HG02938 (cell line): ENCODE measurements around the gene FIGNL2.

Experiments used
- ATAC-seq: cut with Tn5 transposase; IDR thresholded peaks from one replicate; pipeline ENCODE4 v1.9.1; 2021; ENCODE audit warnings: mild to moderate bottlenecking, moderate library complexity; ENCODE audit not compliant: unreplicated experiment

FIGNL2 gene

GRCh38 chr12:51874486-51874885 is 26.0 kb upstream of the FIGNL2 start:
- no peak for ATAC-seq

GRCh38 chr12:51874000-51874399 is 25.5 kb upstream of the FIGNL2 start:
- no peak for ATAC-seq

- no peak for ATAC-seq
Measured at GRCh38 chr12:51873251-51873994, 24.9 kb upstream of the FIGNL2 start.

- no peak for ATAC-seq
Measured at GRCh38 chr12:51872689-51872981, 24.1 kb upstream of the FIGNL2 start.

GRCh38 chr12:51871918-51872688 is 23.6 kb upstream of the FIGNL2 start:
- no peak for ATAC-seq

GRCh38 chr12:51871126-51871525 is 22.6 kb upstream of the FIGNL2 start:
- no peak for ATAC-seq

GRCh38 chr12:51870504-51870903 is 22.0 kb upstream of the FIGNL2 start:
- no peak for ATAC-seq

GRCh38 chr12:51869931-51870330 is 21.4 kb upstream of the FIGNL2 start:
- ATAC-seq, result no peak

GRCh38 chr12:51869496-51869865 is 21.0 kb upstream of the FIGNL2 start:
- no peak for ATAC-seq

- no peak for ATAC-seq
Measured at GRCh38 chr12:51868821-51869495, 20.4 kb upstream of the FIGNL2 start.

GRCh38 chr12:51867796-51868428 is 19.4 kb upstream of the FIGNL2 start:
- no peak for ATAC-seq

- ATAC-seq, result no peak
Measured at GRCh38 chr12:51867371-51867770, 18.9 kb upstream of the FIGNL2 start.

GRCh38 chr12:51866762-51867161 is 18.2 kb upstream of the FIGNL2 start:
- ATAC-seq, result no peak

GRCh38 chr12:51866324-51866723 is 17.8 kb upstream of the FIGNL2 start:
- no peak for ATAC-seq

GRCh38 chr12:51865757-51866270 is 17.3 kb upstream of the FIGNL2 start:
- no peak for ATAC-seq

GRCh38 chr12:51864833-51865670 is 16.5 kb upstream of the FIGNL2 start:
- no peak for ATAC-seq

GRCh38 chr12:51863933-51864832 is 15.7 kb upstream of the FIGNL2 start:
- ATAC-seq, result no peak

GRCh38 chr12:51863363-51863932 is 14.9 kb upstream of the FIGNL2 start:
- no peak for ATAC-seq

GRCh38 chr12:51862947-51863346 is 14.4 kb upstream of the FIGNL2 start:
- ATAC-seq, result no peak
